ENCODE measurements around the gene LILRB3. TPM values are rescaled to one million over a fixed set of nuclear protein-coding genes. Genes with fewer than 3 reads are reported as not detected.
"Not testable (repeated sequence)": the region's sequence is repeated elsewhere in the genome, so short reads cannot be mapped to it uniquely, and the experiment has no call there.

Gene LILRB3
- total and polyA plus RNA-seq, 5 donors, result 0.95 to 5.7 (median 4.7) TPM

DNA sequence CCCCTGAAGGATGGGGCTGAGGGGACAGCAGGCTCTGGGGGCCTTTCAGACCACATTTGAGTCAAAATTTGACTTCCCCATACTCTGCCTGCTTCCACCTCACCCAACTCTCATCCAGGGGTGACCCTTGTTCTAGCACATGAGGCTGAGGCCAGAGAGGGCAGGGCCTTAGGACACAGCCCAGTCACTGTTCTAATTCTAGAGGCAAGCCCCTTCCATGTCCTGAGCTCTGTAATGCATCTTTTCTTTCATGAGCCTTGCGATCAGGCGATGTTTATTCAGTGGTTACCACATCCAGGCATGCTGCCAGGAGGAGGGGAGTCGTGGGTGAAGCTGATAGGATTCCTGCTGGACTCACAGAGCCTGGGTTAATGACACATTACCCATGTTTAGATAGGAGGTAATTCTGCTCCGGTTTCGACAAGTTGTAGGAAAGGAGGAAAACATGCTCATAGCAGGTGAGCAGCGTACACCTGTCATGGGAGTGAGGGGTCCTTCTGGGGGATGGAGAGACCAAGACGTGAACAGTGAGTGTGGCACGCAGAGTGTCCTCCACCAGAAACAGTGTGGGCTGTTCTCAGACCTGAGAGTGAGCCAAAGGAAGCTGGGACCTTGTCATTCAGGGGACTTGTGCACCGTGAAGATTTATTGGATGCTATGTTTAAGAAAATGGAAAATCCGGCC is 12.9 kb downstream of the LILRB3 start:
- WGBS, result 29% methylated on average over 10 of the region's 10 CpGs
- Histone ChIP-seq H3K4me1 (ENCODE audit: control insufficient read depth, insufficient read depth, low read length) (peaks cover 16% of the 10 kb centered on the region), H3K27me3 (ENCODE audit: control insufficient read depth, insufficient read depth) (no peaks in the 10 kb centered on the region), H3K27ac (ENCODE audit: low read length) (peak overlapping the region; percentile 86), H3K9me3 (ENCODE audit: control insufficient read depth, low read length) (no peaks in the 10 kb centered on the region), H3K4me3 (ENCODE audit: low read length) (no peak overlapping the region)
- ATAC-seq (peak; percentile 76 to 78), DNase-seq (peak; percentile 91 to 95 (median 93))
- intact Hi-C loops (cut with DNase I), result no loop called here

DNA sequence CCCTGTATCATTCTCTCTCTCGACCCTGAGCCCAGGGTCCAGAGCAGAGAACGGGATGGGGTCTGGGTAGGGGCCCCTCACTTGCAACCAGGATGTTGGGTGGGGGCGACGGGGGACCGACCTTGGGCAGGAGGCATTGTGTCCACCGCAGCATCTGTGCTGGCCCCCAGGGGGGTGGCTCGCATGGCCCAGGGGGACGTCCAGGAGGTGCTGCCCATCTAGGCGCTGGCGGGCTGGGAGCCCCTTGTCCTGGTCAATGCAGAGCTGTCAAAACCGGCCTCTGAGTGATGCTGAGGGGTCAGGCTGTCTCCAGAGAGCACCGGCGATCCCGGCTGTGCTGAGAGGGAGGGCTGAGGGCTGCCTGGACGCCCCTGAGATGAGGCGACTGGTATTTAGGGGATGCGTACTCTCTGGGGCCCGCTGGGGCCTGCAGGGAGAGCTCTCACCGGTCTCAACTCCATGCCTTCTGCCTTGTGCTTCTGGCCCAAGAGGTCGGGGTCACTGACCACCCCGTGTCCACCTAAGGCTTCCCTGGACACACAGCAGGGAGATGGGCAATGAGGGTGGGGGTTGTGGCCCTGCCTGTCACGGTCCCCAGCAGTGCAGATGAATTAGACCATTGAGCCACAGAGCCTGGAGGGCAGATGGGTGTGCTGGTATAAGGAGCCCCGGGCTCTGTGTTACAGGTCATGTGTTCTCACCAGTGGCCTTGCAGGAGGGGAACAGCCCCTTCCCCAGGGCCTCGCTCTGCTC is 13.6 kb downstream of the LILRB3 start:
- H3K9me3 ChIP-seq (ENCODE audit: control insufficient read depth, low read length), result no peaks in the 10 kb centered on the region
- no peak for DNase-seq
- 56% methylated on average over 24 of the region's 24 CpGs for WGBS
- H3K4me1 ChIP-seq (ENCODE audit: control insufficient read depth, insufficient read depth, low read length), result peaks cover 16% of the 10 kb centered on the region
- peak; percentile 5 to 10 for ATAC-seq
- H3K27ac ChIP-seq (ENCODE audit: low read length), result peak overlapping the region; percentile 63
- H3K27me3 ChIP-seq (ENCODE audit: control insufficient read depth, insufficient read depth), result no peaks in the 10 kb centered on the region
- H3K4me3 ChIP-seq (ENCODE audit: low read length), result no peak overlapping the region
- intact Hi-C loops (cut with DNase I), result no loop called here

DNA sequence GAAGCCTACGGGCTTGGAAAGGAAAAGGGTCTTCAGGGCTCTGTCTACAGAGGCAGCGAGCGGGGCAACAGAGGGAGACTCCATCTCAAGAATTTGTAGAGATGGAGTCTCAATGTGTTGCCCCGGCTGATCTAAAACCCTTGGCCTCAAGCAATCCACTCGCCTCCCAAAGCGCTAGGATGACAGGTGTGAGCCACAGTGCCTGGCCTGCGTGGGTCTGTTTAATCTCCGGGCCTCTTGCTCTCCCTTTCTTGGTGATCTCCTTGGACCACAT is 14.1 kb downstream of the LILRB3 start:
- Histone ChIP-seq H3K4me3 (ENCODE audit: low read length) (no peak overlapping the region), H3K27ac (ENCODE audit: low read length) (peak overlapping the region; percentile 57), H3K27me3 (ENCODE audit: control insufficient read depth, insufficient read depth) (no peaks in the 10 kb centered on the region), H3K4me1 (ENCODE audit: control insufficient read depth, insufficient read depth, low read length) (peaks cover 16% of the 10 kb centered on the region), H3K9me3 (ENCODE audit: control insufficient read depth, low read length) (no peaks in the 10 kb centered on the region)
- DNase-seq (no peak), ATAC-seq (no peak)
- WGBS, result 81% methylated on average over 8 of the region's 8 CpGs
- intact Hi-C loops (cut with DNase I), result no loop called here

DNA sequence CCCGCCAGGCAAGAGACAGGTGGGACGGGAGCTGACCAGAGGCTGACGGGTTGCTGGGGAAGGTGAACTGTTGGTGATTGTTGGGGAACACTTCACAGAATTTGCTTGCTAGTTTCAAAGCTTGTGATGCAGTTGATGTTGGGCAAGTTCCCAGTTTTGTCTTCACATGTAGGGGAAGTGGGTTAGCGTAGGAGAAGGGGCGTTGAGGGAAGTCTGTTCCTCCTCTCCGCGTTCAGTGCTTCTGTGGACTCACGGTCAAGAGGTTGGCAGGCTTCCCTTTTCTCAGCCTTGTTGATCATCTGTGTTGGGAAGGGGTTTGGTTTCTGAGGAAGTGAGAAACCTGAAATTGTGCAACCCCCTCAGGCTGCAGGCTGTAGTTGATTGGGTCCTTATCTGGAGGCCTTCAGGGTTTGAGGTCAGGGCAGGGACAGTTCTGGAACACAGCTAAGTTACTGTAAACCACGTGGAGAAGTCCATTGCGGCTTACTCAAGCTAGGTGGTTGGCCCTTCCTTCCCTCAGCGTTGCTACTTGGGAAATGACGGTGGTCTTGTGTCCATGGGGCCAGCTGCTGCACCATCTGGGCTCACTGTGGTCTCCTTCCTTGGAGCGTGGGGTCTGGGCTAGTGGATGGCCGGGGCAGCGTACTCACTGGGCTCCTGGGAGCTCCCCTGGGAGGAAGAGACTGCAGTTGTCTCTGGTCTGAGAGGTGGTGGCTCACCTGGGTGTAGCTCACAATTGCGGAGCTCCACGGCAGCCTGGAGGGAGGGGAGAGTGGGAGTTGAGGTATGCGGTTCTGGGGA is 14.6 kb downstream of the LILRB3 start:
- ATAC-seq (peak; percentile 65 to 75), DNase-seq (peak; percentile 72 to 80 (median 74))
- peak overlapping the region; percentile 57 for H3K27ac ChIP-seq (ENCODE audit: low read length)
- intact Hi-C loops (cut with DNase I), result no loop called here
- H3K9me3 ChIP-seq (ENCODE audit: control insufficient read depth, low read length), result no peaks in the 10 kb centered on the region
- H3K4me1 ChIP-seq (ENCODE audit: control insufficient read depth, insufficient read depth, low read length), result peaks cover 20% of the 10 kb centered on the region
- no peaks in the 10 kb centered on the region for H3K27me3 ChIP-seq (ENCODE audit: control insufficient read depth, insufficient read depth)
- 59% methylated on average over 18 of the region's 18 CpGs for WGBS
- H3K4me3 ChIP-seq (ENCODE audit: low read length), result no peak overlapping the region

DNA sequence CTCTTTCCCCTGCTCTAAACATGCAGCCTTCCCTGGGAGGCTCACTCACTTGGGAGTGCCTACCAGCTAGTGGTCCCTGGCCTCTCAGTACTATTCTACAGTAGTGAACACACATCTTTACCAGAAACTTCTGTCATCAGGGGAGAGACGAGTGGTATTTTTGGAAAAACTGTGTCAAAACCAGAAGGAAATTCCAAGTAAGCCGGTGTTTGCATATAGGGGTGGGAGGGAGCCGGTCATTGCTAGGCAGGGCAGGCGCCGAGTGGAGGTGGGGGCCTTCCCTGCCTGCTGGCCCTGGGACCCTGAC is 15.2 kb downstream of the LILRB3 start:
- Histone ChIP-seq H3K4me3 (ENCODE audit: low read length) (no peak overlapping the region), H3K9me3 (ENCODE audit: control insufficient read depth, low read length) (no peaks in the 10 kb centered on the region), H3K27me3 (ENCODE audit: control insufficient read depth, insufficient read depth) (no peaks in the 10 kb centered on the region), H3K4me1 (ENCODE audit: control insufficient read depth, insufficient read depth, low read length) (peaks cover 25% of the 10 kb centered on the region), H3K27ac (ENCODE audit: low read length) (no peak overlapping the region)
- intact Hi-C loops (cut with DNase I), result no loop called here
- ATAC-seq (no peak), DNase-seq (no peak)
- WGBS, result 62% methylated on average over 5 of the region's 5 CpGs

DNA sequence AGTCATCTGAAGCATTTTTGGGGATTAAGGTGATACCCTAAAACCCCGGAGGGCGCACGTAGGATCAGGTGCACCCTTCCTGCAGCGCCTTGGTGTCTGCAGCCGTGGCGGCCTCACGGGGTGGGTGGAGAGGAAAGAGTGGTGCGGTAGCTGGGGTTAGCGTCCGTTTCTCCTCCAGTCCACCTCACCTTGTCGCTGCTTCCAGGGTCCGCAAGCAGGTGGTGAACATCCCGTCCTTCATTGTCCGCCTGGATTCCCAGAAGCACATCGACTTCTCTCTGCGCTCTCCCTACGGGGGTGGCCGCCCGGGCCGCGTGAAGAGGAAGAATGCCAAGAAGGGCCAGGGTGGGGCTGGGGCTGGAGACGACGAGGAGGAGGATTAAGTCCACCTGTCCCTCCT is 15.6 kb downstream of the LILRB3 start:
- DNase-seq; H3K27me3 ChIP-seq (ENCODE audit: control insufficient read depth, insufficient read depth); intact Hi-C loops (cut with DNase I); H3K4me3 ChIP-seq (ENCODE audit: low read length); H3K9me3 ChIP-seq (ENCODE audit: control insufficient read depth, low read length); H3K27ac ChIP-seq (ENCODE audit: low read length); ATAC-seq: not testable (repeated sequence)
- H3K4me1 ChIP-seq (ENCODE audit: control insufficient read depth, insufficient read depth, low read length), result peaks cover 27% of the 10 kb centered on the region
- WGBS, result 68% methylated on average over 23 of the region's 23 CpGs

DNA sequence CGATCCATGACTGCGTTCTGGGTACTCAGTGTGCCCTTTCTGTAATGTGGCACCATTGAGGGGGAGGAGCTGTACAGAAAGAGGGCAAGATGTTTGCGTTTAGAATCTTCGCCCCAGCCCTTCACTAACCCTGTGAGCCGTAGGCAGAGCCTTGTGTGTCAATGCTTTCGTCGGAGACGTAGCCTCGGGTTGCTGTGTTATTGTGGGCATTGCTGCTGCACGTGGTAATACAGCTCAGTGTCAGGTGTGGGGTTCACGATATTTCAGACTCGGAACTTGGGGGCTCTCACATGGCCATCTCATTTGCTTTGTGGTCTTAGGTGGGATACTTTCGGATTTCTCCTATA is 16.0 kb downstream of the LILRB3 start:
- intact Hi-C loops (cut with DNase I), result no loop called here

DNA sequence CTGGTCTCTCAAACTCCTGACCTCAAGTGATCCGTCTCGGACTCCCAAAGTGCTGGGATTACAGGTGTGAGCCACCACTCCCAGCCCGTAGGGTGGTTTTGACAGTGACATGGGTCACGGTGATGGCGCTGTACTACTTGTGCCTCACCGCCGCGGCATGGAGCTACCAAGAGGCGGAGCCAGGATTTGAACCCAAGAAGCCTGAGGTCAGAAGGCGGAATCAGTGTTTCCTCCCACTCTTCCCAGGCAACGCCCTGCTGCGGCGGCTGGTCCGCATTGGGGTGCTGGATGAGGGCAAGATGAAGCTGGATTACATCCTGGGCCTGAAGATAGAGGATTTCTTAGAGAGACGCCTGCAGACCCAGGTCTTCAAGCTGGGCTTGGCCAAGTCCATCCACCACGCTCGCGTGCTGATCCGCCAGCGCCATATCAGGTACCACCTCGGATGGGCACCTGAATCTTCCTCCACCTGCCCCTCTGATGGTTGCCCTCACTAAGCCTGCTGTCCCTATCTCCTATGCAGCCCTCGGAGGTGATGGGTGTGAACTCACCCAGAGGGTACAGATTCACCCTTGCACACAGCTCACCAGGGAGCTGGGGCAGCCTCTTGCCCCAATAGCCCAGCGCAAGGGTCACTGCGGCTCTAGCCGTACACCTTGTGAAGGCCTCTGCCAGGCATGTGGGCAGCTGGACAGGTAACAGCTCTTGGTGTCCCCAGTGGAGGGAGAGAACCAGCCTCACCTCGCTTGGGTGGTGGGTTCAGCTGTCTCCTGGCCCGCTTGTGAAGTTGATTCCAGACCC is 16.6 kb downstream of the LILRB3 start:
- Histone ChIP-seq H3K4me1 (ENCODE audit: control insufficient read depth, insufficient read depth, low read length) (peaks cover 30% of the 10 kb centered on the region), H3K27ac (ENCODE audit: low read length) (no peak overlapping the region), H3K4me3 (ENCODE audit: low read length) (no peak overlapping the region), H3K27me3 (ENCODE audit: control insufficient read depth, insufficient read depth) (no peaks in the 10 kb centered on the region), H3K9me3 (ENCODE audit: control insufficient read depth, low read length) (no peaks in the 10 kb centered on the region)
- DNase-seq, result no peak
- ATAC-seq, result no peak
- 89% methylated on average over 27 of the region's 27 CpGs for WGBS
- intact Hi-C loops (cut with DNase I), result no loop called here

More for the DNA sequence above, 16.0 kb downstream of the LILRB3 start:
- no peaks in the 10 kb centered on the region for H3K27me3 ChIP-seq (ENCODE audit: control insufficient read depth, insufficient read depth)
- WGBS, result 79% methylated on average over 13 of the region's 13 CpGs
- H3K4me1 ChIP-seq (ENCODE audit: control insufficient read depth, insufficient read depth, low read length), result peaks cover 27% of the 10 kb centered on the region
- DNase-seq (no peak), ATAC-seq (no peak)
- no peaks in the 10 kb centered on the region for H3K9me3 ChIP-seq (ENCODE audit: control insufficient read depth, low read length)
- H3K4me3 ChIP-seq (ENCODE audit: low read length), result no peak overlapping the region
- H3K27ac ChIP-seq (ENCODE audit: low read length), result no peak overlapping the region

DNA sequence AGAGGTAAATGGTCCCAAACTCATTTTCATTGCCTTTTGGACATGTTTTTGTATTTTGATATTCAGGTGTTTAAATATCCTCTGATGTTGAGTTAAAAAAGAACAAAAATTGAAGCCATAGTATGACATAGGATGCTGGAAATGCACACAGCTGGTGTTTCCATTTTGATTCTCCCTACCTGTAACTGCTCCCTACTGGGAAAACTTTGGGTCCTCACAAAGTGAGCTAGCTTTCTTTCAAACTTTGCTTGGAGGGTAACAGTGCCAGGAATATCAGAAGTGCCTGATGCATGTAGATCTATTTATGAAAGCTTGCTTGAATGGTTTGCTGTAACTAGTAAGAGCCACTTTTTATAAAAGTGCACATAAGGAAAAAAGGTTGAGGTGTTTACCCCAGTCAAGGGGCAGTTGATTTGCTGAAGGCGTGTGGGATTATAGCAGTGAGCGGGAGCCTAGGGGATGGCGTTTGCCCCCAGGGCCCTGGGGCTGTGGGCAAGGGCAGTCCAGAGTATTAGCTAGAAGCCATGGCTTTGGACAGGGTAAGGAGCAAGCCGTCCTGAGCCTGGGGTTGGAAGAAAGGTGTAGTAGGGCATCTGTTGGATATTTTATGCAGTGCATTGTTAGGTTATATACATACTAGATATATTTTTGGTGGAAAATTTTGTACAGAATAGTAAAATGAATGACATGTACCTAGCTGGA is 17.9 kb downstream of the LILRB3 start:
- no peak for ATAC-seq
- DNase-seq, result no peak
- intact Hi-C loops (cut with DNase I), result no loop called here
- H3K4me3 ChIP-seq (ENCODE audit: low read length), result no peak overlapping the region
- WGBS, result 71% methylated on average over 4 of the region's 4 CpGs
- H3K9me3 ChIP-seq (ENCODE audit: control insufficient read depth, low read length), result no peaks in the 10 kb centered on the region
- no peak overlapping the region for H3K27ac ChIP-seq (ENCODE audit: low read length)
- peaks cover 26% of the 10 kb centered on the region for H3K4me1 ChIP-seq (ENCODE audit: control insufficient read depth, insufficient read depth, low read length)
- H3K27me3 ChIP-seq (ENCODE audit: control insufficient read depth, insufficient read depth), result no peaks in the 10 kb centered on the region

DNA sequence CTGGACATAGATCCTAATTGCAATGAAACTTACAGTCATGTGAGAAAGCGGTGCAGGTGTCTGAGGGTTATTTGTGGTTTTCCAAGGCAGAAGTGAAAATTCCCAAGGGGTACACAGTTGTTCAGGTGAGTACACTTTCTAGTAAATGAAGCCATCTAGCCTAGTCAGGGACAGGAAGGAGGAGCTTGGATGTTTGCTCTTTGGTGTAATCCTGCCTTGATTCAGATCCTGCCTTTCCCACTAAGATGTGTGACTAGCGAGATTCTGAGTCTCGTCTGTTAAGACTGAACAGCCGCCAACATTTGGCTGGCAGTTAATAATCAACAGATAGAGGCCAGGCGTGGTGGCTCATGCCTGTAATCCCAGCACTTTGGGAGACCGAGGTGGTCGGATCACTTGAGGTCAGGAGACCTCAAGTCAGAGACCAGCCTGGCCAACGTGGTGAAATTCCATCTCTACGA is 19.6 kb downstream of the LILRB3 start:
- Histone ChIP-seq H3K4me3 (ENCODE audit: low read length) (no peak overlapping the region), H3K4me1 (ENCODE audit: control insufficient read depth, insufficient read depth, low read length) (peaks cover 14% of the 10 kb centered on the region), H3K27ac (ENCODE audit: low read length) (no peak overlapping the region), H3K27me3 (ENCODE audit: control insufficient read depth, insufficient read depth) (no peaks in the 10 kb centered on the region), H3K9me3 (ENCODE audit: control insufficient read depth, low read length) (no peaks in the 10 kb centered on the region)
- DNase-seq, result no peak
- intact Hi-C loops (cut with DNase I), result no loop called here
- ATAC-seq, result no peak
- WGBS, result 51% methylated on average over 9 of the region's 9 CpGs

All from right cardiac atrium (tissue), 5 donors.